ENCODE measurements around the gene IMPACT. TPM values are rescaled to one million over a fixed set of nuclear protein-coding genes. Genes with fewer than 3 reads are reported as not detected.

The IMPACT gene
- total RNA-seq, 1 experiment from 2014 or later = 21.7 TPM

GRCh38 chr18:24500766-24501165 lies 74.3 kb downstream of the IMPACT start:
- in situ Hi-C loops (cut with HindIII; ENCODE audit: low pct_unique_long_range_greater_than_20kb, low sequenced_read_pairs) = no loop called here
- no peak for DNase-seq (ENCODE audit: low read depth)

GRCh38 chr18:24502667-24503523 lies 76.4 kb downstream of the IMPACT start:
- in situ Hi-C loops (cut with HindIII; ENCODE audit: low pct_unique_long_range_greater_than_20kb, low sequenced_read_pairs) = no loop called here
- no peak for DNase-seq (ENCODE audit: low read depth)

Other genes starting within 250 kb of the IMPACT start
- 28.9 and 52.2 TPM in 2 replicates for gene OSBPL1A, start 28.8 kb upstream of the IMPACT start, total RNA-seq (2014; rRNA removed; shearing (Covaris generic); ENCODE audit: low replicate concordance)
- not detected in 2 replicates for gene HRH4, start 34.0 kb downstream of the IMPACT start, total RNA-seq (2014; rRNA removed; shearing (Covaris generic); ENCODE audit: low replicate concordance)